HL-60 (cell line): Measurements from ENCODE around the gene ZNRF3.

Experiments used
- CTCF ChIP-seq: IDR thresholded peaks from one replicate; pipeline ENCODE4 v1.5.1; 2011; ENCODE audit warnings: low read length, control low read depth, inconsistent platforms; ENCODE audit not compliant: insufficient read depth
- POLR2AphosphoS5 ChIP-seq: IDR thresholded peaks from 2 replicates; pipeline ENCODE4 v1.6.1; 2012; ENCODE audit warnings: low read depth

DNA sequence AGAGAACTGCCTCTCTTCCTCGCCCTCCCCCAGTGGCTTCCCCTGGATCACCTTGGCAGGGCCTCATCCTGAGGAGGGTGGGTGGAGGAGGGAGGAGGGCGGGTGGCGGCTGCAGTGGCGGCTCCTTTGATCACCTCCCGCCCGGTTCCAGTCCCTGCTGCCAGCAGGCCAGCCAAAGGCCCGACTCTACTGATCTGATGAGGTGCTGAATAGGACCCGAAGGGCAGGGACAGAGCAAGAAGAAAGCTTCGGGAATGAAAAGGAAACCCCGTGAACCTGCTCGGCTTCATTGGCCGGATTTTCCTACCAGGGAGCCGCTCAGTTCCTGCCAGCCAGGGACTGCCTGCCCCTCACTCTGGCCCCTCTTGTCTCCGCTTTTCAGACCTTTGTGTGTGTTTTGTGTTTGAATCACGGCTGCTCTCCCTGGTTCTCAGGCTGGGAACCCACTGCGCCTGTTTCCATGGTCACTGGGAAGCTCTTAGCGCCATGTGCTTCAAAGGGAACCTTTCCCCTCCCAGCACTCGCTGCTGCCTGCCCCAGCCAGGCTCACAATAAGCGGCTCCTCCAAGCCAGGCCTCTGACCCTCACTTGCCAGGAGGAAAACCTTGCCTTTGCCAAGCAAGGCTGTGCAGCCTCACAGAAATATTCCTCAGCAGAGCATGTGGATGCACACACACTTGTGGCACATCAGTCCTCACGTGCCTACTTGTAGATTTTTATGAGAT, 121.4 kb downstream of the ZNRF3 start:
- no peak for TF ChIP-seq CTCF
- TF ChIP-seq POLR2AphosphoS5, result no peak
